Hematopoietic multipotent progenitor cell treated with erythropoietin and hydrocortisone succinate and interleukin-3 and kit ligand, for 17 days (in vitro differentiated cells): ENCODE results near the gene HPS3.
A peak's percentile ranks its signal among the peaks of the same experiment; 100 is the strongest.

Experiments
- DNase-seq: peaks from one replicate; pipeline ENCODE4 v3.0.0-alpha.2; 2015; ENCODE audit warnings: low spot score

HPS3 gene

GRCh38 chr3:149120051-149120972, 9.1 kb upstream of the HPS3 start:
- peak; percentile 75 for DNase-seq

GRCh38 chr3:149122721-149123578, 6.5 kb upstream of the HPS3 start:
- DNase-seq, result no peak

- DNase-seq, result peak; percentile 28
These were observed 617 bp upstream of the HPS3 start for GRCh38 chr3:149128821-149129220.

GRCh38 chr3:149131589-149131988, 2.2 kb downstream of the HPS3 start:
- no peak for DNase-seq

DNA sequence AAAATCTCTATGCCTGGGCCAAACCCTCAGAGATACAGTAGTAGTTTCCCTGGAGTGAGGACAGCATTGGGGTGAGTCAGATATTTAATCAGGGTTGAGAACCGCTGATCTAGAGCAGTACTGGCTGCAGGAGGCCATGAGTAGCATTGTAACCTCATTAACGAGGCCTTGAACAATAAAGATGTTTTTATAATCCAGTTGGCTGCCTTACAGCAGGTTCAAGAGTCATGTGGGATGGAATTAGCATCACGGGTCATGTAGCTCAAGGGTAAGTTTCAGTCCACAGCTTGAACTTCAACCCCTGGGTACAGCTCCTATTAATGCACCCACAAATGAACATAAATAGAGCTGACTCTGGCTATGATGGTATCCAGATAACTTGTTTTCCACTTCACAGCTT, 5.1 kb downstream of the HPS3 start:
- DNase-seq, result no peak

GRCh38 chr3:149142682-149143081, 13.2 kb downstream of the HPS3 start:
- DNase-seq, result no peak

DNA sequence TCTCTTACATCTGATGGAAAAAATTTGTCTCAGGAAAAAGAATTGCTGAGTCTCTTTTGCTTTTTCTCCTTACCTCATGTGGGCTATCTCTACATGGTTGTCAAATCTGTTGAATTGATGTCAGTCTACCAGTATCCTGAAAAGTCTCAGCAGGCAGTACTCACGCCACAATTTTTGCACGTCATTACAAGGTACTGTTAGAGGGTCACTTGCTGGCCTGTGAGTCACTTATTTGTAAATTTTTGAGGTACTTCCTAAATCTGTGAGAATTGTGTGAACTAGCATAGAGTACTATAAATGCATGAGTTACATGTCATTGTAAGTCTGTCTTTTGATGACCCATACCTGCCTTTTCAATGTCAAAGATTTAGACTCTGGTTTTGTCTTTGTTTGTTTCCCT, 15.9 kb downstream of the HPS3 start:
- no peak for DNase-seq

- DNase-seq, result no peak
These were observed 16.5 kb downstream of the HPS3 start for GRCh38 chr3:149145974-149146373.

- no peak for DNase-seq
These were observed 21.0 kb downstream of the HPS3 start for GRCh38 chr3:149150436-149150835.

- no peak for DNase-seq
These were observed 22.4 kb downstream of the HPS3 start for GRCh38 chr3:149151843-149152242.

DNA sequence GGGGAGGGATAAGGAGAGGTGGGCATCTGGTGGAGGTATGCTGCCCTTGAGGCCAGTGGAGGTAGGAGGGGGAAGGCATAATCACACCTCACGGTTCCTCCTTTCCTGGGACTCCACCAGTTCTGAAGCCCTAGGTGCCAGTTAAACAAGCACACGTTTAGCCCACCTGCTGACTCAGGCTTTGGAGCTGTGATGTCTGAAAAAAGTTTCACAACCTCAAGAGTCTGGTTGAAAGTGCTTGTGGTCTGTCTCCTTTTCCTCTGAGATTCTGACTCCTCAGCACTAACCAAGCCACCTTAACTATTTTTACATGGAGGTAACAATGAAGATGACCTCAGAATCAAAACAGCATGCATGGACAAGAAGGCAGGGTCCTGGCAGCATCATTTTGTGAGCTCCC, 23.0 kb downstream of the HPS3 start:
- no peak for DNase-seq

GRCh38 chr3:149153402-149153801, 24.0 kb downstream of the HPS3 start:
- DNase-seq, result no peak

DNA sequence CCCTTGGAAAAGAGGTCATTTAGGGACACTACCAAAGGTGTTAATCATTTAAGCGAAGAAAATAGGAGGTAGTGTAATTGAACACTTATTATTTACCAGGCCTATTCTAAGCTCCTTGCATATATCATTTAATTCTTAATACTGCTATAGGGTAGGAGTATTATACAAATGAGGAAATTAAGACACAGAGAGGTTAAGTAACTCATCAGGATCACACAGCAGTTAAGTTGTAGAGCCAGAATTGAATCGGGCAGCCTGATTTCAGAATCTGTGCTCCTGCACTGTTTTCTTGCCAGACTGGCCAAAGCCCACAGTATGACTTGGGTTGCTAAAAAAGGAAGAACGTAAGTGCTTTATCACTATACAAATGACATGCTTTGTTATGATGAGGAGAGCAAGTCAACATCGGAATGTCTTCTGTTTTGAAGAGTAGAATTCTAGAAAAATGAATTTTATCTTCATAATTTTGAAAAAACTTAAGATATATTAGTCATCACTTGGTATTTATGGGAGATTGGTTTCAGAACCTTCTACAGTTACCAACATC, 31.4 kb downstream of the HPS3 start:
- no peak for DNase-seq

- DNase-seq, result no peak
These were observed 32.6 kb downstream of the HPS3 start for GRCh38 chr3:149162007-149162406.

DNA sequence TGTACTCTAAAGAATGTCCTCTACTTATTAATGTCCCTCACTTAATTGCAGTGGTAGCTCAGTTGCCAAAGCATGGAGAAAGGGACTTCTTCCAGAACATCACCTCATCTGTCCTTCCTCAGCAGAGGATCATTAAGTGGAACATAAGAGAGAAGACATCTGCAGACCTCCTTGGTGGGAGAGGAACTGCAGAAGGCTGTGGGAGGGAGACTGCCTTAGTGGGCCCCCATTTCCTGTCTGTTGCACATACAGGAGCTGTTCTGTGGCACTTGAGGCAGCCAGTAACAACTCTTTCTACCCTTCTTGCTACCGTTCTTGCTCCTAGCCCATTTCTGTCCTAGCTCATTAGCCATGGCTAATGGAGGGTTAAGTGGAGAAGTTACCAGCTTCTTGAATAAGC, 33.6 kb downstream of the HPS3 start:
- no peak for DNase-seq

GRCh38 chr3:149167898-149168297, 38.5 kb downstream of the HPS3 start:
- no peak for DNase-seq

DNA sequence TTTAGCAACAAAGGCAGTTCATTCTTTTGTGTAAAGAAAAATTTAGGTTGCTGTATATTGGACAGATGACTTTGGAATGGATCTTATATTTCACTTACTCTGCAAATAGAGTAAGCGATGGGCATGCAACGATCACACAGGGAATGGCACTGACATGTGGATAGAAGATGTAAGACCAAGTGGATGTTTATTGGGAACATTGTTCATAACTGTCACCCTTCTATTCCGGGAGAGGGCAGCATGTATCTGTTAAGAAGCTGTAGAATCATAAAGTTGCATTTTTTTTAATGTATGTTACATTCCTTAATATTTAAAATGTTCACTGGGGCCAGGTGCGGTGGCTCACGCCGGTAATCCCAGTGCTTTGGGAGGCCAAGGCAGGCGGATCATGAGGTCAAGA, 41.2 kb downstream of the HPS3 start:
- no peak for DNase-seq

GRCh38 chr3:149174901-149175300, 45.5 kb downstream of the HPS3 start:
- no peak for DNase-seq

DNA sequence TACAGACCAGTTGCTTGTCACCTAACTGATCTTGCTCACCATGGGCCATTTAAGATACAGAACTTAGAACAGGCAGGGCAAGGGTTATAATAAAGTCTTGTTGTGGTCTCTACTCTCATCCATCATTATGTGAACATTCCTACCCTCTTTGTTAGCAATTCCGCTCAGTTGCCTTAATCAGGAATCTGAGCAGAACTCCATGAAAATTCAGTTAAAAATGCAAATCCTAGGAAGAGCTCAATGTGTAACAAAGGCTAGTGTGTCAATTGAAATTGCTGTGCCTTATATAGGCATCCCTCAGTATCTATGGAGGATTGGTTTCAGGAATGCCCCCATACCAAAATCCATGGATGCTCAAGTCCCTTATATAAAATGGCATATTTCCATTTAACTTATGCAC, 47.7 kb downstream of the HPS3 start:
- no peak for DNase-seq

DNA sequence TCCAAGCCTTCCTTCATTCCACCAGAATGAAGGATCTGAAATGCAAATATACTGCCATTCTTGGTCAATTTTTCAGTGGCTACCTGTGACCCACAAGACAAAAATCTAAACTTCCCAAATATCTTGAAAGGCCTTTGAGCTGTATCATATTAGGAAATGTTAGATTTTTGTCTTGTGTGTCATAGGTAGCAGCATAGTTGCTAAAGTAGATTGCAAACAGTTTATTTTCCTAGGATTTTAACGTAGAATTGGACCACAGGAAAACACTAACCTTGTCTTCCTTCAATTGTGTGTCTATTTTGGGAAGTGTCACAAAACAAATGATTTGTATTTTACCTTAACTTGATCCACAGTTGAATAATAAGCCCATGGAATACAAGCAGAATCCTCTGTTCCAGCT, 49.8 kb downstream of the HPS3 start:
- no peak for DNase-seq

- DNase-seq, result no peak
These were observed 50.7 kb downstream of the HPS3 start for GRCh38 chr3:149180057-149180573.

DNA sequence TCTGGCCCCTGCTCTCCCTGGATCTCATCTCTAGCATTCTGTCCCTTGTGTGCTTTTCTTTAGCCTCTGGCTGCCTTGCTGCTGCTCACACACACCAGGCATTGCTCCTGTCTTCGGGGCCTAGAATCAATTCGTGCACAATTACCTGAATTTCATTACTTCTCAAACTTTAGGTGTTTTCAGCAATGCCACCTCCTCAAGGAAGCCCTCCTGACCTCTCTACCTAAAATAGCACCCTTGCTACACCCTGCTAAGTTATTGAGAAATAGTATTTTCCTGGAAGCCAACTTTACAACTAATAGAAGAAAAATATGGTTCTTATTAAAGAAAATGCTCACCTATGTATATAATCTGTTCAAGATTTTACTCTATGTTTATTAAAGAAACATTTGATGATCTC, 51.7 kb downstream of the HPS3 start:
- no peak for DNase-seq

- DNase-seq, result no peak
These were observed 56.8 kb downstream of the HPS3 start for GRCh38 chr3:149186219-149186618.
